GF-D8 (cell line): ENCODE measurements around the gene IFI27L2.

ENCODE experiments used
- DNase-seq: peaks from one replicate; lab custom pipeline; 2025; lab: John Stamatoyannopoulos, UW

The IFI27L2 gene

DNA sequence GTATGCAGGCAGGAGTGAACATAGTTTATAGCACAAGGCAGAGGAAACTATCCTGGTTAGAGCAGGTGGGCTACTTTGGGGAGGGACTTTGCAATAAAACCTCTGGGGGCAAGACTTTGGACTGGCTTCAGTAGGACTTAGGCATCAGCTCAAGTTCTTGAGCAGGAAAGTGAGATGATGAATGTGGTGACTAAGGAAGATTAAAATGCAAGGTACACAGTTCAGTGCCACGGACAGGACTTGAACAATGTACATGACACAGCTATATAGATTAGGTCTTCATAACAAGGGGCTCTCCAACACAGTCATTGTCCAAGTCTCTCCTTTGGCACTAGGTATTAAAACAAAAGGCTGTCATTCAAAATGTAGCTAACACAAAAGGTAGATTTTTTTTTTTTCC is 23.3 kb upstream of the IFI27L2 start:
- DNase-seq = no peak

DNA sequence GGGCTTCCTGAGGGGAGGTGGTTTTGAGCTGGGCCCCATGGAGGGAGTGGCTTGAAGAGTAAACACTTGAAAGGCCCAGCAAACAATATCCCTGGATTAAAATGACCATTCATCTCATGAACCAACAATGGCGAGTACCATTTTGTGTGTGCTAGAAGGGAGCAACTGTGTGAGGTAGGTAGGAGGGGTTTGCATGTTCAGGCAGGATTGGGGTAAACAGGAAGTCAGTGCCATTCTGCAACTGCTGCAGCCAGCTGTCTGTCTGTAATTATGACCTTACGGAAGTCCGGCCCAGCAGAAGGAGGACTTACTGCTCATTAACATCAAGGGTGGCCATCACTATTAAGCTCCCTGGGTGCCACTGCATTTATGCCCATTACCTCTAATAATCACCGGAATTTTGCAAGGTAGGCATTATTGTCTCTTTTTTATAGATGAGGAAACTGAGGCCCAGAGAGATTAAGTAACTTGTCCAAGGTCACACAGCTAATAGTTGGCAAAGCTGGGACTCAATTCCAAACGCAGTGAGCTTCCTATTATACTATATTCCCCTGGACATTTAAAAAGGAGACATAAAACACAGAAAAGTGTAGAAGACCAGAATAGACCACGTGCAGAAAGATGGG is 16.6 kb upstream of the IFI27L2 start:
- no peak for DNase-seq

DNA sequence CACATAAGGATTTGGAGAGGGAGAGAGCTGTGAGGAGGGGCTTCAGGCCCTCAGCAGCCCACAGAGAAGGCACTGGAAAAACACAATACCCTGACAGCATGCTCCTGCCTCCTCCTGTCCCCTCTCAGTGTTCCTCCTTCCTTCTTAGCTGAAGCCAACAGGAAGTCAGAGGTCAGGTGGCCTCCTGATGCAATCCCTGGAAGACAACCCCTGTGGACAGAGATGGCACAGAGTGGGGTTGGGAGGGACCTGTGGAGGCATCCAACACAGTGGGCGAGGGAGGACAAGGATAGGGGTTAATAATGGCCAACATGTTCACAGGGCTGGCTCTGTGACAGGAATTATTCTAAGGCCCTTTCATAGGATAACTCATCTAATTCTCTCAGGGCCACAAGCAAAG is 15.4 kb upstream of the IFI27L2 start:
- DNase-seq = peak; percentile 9

DNA sequence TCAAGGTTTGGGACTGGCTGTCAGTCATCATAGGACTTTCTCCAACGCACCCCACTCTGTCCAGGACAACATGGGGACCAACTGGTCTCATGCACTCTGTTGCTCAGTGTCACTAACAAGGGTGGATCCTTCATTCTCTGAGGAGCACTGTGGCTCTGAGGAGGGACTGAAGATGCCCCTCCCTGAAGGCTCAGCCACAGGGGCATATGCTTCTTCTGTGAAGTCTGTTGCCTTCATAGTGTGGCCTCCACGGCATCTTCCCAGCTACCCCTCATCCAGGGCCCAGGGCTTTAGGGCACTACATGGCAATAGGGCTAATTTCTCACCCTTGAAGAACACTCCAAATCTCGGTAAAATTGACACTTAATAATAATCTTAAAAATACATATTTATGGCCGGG is 14.3 kb upstream of the IFI27L2 start:
- DNase-seq = no peak

DNA sequence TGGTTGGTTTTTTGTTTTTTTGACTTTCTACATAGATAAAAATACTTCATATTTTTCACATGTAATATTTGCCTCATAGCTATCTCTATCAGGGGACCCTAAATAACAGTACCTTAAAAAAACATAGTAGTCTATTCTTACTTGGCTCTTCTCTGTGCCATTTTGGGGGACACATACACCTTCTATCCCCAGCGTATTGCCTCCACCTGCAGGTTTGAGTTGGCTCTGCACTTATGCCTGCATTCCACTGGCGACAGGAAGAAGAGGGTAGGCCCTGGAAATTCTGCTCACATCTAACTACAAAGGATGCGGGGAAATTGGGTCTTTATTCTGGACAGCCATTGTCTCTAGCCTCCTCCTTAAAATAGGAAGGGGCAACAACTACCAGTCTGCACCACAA is 13.8 kb upstream of the IFI27L2 start:
- DNase-seq = no peak

DNA sequence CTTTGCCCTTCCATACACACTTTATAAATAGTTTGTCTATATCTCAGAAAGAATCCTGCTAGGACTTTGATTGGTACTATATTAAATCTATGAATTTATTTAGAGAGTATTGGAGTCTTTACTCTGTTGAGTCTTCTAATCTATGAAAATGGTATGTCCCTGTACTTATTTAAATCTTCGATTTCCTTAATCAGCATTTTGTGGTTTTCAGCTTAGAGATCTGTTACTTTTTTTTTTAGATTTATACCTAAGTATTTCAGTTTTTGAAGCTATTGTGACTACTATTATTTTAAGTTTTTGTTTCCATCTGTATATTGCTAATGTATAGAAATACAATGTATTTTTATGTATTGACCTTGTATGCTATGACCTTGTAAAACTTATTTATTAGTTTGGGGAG is 13.4 kb upstream of the IFI27L2 start:
- DNase-seq = no peak

DNA sequence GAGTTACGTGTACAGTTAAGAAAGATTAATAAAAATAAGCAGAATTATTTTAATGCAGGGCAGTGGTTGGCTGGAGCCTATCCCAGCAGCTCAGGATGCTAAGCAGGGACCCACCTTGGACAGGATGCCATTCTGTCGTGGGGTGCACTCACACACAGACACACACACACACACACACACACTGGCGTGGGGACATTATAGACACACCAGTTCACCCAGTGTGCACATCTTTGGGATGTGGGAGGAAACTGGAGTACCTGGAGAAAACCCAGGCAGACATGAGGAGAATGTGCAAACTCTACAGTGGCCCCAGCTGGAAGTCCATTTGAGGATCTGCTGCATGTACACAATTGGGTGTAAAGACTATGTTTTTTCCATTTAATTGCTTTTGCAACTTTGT is 12.8 kb upstream of the IFI27L2 start:
- no peak for DNase-seq

DNA sequence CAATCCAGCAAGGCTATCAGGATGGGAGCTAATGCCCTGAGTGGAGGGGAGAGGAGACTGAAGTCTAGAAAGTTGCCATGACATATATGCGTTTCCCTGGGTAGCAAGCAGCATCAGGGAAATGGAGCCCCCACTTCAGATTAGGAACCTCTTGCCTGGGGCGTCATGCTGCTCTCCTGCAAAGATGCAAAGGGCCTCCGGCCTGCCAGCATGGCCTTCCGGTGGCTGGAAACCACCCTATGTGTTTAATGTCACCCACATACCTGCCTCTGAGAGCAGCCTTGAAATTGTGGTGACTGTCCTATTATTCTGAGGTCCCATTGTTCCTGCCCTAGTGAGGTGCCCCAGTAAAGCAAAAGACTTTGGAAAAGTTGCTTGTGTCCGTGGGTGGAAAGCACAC is 10.0 kb upstream of the IFI27L2 start:
- DNase-seq = no peak

DNA sequence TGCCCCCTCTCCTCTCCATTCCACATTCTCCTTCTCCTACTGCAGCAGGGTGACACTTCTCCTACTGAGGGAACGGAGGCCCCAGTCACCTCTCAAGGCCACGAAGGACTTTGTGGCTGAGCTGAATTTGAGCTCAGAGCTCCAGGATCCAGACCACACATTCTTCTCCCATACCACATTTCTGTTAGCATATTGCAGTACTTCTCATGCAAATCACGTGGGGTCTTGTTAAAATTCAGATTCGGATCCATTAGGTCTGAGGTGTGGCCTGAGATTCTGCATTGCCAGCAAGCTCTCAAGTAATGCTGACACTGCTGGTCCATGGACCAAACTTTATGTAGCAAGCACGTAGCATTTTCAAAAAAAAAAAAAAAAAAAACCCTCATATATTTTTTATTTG is 9.6 kb upstream of the IFI27L2 start:
- no peak for DNase-seq

DNA sequence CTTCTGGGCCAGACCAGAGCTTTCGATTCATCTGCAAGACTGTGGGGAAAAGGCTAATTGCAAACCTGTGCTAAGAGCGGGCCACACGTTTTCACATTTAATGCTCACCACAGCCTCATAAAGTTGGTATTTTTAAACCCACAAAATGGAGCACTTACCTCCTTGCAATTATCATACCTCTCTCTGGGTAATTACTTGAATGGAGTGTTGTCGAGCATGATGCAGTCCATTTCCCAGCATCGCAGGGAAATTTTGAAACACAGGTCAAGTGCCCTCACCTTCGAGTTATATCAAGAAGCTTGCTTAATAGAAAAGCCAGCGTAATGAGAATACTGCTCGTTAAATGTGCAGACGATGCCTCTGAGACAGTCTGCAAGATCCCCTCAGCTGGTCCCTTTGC is 8.8 kb upstream of the IFI27L2 start:
- no peak for DNase-seq

DNA sequence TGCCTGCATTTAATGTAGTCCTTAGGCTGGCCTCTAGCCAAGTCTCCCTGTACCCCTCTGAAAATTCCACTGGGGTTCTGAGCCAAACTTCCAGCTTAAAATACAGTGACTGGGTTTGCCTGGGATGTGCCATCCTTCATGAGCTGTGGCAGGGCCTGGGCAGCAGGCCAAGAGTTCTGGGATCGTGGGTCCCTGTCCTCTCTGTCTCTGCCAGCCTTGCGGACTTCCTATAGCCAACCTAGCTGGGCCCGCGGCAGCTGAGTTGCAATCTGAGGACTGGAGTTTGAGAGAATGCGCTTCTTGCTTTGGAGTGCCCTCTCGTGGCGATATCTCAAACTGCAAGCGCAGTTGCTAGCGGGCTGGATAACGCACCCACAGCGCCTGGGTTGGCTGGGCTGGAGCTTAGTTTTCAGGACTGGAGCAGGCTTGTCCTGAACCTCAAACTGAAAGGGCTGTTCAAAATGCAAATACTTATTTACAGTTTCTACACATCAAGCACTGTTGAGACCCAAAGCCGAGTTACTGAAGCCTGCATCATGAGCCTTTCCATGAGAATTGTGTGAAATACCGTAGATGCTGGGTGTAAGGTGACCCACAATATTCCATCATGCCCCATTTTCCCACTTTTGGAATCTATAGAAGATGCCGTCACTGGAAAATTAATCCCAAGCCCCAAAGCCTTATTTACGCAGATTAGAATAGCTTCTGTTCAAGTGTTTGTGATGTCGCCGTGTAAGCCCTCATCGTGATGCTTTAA is 7.3 kb upstream of the IFI27L2 start:
- no peak for DNase-seq

DNA sequence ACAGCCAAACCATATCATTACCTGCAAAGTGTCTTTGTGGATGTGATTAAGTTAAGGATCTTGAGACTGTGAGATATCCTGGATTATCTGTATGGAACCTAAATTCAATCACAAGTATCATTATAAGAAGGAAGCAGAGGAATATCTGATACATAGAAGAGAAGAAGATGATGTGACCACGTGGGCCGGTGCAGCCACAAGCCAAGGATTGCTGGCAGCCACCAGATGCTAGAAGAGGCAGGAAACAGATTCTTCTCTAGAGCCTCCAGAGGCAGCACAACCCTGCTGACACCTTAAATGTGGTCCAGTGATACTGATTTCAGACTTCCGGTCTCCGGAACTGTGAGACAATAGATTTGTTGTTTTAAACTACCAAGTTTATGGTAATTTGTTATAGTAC is 6.1 kb upstream of the IFI27L2 start:
- no peak for DNase-seq

DNA sequence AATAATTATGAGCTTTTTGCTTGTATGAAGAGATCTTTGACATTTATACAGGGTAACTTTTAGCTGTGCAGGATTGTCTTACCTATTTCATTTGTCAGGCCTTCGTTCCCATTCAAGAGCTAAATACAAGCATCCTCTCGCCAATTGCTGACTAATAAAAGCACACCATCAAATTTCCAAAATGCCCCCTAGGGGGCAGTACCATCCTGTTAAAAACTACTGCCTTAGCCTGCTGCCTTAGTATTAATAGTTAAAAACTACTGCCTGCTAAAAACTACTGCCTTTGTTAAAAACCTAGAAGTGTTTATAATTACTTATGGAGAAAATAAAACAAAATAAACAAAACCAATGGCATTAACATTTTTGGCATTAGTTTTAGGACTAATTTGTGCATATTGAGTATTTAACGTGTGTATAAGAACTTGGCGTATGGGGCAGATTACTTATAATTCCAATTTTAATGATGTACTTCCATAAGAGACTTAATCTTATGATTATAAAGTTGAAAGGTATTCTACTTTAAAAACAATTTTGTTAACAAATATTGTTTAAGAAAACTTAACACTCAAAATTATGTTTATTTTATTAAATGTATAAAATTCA is 3.0 kb upstream of the IFI27L2 start:
- no peak for DNase-seq

DNA sequence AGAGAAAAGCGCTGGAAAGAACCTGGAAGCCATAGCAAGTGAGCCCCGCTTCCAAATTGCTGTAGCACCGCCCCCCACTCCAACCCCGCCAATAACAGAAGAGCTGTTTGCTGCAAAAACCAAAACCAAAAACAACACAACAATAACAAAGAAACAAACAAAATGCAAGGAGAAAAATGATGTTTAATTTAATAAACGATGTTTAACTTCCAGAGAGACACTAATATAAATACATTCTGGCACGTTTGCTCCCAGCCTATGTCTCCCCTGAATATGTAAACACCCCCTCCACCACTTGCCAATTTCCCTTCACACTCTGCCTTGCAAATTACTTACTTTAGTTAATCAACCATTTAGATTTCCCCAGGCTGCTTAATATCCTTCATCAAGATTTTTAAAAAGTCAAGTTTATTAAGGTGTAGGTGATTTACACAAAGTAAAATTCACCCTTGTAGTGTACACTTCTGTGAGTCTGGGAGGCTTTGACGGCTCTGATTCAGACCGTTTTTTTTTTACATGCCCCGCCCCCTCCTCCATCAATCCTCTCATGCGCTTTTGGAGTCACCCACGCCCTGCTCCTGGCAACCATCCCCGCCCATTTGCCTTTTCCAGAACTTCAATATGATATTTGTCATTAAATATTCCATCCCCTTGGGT is 482 bp upstream of the IFI27L2 start:
- no peak for DNase-seq

DNA sequence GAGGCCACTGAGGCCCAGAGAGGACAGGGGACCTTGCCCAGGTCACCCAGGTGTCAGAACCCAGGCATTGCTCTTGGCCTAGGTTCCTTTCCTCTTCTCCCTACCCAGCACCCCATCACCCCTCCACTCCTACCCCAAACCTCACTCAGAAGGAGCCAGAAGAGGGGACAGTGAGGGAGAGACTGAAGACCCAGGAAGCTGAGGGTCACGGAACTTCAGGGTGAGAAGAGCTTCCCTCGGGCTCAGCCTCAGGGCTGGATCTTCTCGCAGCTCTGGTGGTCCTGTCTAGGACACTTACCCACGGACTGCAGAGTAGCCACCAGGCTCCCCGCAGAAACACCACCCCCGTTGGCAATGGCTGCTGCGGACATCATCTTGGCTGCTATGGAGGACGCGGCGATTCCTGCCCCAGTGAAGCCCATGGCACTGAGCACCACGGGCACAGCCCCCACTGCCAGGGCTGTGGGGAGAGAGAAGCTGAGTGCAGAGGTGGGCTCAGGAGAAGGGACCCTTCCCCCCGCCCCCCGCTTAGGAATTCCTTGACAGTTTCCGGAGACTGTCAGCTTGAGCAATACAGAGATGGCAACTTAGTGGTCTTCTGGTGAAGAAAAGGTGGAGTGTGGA is 1.1 kb downstream of the IFI27L2 start:
- no peak for DNase-seq

DNA sequence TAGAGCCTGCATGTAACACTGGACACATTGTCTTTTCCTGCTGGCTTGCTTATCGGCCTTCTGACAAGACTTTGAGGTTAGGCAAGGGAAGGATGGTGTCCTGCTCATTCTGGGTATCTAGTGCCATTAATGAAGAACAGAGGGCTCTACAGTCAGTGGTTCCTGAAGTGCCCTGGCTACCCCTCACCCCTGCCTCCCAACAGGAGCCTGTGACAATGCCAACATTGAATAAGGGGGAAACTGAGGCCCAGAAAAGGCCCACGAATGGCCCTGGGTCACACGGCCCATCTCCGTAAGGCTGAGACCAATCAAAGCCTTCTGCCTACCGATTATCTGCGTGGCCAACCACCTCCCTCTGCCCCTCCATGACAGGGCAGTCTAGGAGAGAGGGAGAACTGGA is 2.1 kb downstream of the IFI27L2 start:
- DNase-seq = no peak

DNA sequence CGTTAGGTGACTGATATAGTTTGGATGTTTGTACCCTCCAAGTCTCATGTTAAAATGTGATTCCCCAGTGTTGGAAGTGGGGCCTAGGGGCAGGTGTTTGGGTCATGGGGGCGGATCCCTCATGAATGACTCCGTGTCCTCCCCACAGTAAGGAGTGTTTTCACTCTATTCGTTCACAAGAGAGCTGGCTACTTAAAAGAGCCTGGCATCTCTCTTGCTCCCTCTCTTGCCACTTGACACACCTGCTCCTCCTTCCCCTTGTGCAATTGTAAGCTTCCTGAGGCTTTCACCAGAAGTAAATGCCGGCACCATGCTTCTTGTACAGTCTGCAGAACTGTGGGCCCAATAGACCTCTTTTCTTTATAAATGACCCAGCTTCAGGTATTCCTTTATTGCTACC is 2.6 kb downstream of the IFI27L2 start:
- DNase-seq = no peak

DNA sequence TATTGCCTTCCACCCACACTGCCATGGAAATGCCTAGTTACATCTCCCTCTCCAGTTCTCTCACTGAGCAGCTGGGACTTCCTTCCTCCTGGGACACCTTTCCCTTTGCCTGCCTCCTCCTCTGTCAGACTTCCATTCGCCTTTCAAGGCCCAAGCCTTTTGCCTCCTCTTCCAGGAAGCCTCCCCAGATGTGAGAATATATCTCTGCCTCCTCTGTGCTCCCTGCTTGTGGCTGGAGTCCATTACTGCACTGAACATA is 3.1 kb downstream of the IFI27L2 start:
- DNase-seq = no peak

DNA sequence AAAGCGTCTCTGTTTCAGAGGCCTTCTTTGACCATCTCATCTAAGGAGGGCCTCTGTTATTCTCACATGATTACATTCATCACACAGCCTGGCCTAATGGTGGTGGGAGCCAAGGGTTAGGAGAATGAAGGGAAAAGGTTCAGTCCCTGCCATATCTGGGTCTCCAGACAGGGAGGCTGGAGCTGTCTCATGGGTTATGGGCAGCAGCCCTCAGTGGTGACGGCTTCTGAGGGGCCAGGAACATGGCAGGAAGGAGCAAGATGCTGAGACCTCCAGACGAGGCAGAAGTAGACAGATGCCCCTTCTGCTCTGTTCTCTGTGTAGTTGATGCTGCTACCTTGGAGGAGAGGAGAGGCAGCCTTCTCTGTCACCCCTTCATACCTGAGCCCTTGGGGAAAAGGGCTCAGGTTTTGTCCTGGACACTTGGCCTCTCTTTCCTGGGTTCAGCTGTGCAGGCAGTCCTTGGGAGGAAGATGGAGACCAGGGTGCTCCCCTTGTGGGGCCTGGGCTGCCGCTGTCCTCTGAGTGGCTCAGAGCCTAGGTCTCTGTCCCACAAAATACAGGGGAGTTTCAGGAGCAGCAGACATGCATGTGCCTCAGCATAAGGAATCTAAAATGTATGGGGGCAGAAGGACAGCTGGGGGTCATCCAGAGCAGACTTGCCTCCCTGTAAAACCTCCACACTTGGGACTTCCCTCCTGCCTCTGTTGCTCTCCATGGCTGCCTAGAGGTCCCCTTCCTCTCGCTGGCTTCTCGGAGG is 3.6 kb downstream of the IFI27L2 start:
- DNase-seq = no peak

DNA sequence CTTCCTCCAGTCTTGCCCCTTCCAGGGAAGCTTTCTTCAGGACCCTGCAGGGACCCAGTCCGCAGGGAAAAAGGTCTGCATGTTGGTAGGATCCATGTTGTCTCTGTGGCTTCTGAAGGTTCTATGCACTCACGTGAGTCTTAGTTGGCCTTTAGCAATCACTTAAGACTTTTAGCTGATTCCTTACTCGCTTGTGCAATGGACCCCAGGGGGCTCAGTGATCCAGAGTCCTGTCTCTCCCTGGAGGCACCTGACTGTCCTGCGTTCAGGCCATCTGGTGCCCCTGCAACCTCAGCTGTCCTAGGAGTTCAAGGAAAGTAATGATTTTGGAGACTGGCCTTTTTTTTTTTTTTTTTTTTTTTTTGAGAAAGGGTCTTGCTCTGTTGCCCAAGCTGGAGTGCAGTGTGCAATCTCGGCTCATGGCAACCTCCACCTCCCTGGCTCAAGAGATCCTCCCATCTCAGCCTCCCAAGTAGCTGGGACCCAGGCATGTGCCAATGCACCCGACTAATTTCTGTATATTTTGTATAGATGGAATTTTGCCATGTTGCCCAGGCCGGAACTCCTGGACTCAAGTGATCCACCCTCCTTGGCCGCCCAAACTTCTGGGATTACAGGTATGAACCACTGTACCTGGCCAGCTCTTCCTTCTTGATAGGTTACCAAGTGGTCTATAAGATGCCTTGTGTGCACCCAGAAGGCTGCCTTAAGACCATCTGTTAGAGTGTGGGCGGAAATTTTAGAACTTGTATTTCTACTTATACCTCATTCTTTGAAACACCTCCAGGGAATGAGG is 4.6 kb downstream of the IFI27L2 start:
- no peak for DNase-seq

DNA sequence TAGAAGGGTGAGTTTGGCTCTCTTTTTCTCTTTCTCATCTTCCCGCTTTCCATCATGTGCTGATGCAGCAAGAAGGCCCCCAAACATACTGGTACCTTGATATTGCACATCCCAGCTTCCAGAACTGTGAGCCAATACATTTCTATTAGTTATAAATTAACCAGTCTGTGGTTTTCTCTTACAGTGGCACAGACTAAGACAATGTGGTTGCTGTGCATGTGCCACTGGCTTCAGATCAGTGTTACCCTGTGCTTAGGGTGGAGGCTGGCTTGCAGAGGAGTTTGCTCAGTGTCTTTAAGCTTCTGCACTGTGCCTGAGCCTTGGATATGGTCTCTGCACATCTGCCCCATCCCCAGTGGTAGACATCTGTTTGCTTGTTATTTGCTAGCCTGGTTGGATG is 5.5 kb downstream of the IFI27L2 start:
- no peak for DNase-seq
